Sigmoid colon (tissue), 7 donors: ENCODE measurements around the gene NHS. TPM values are rescaled to one million over a fixed set of nuclear protein-coding genes. Genes with fewer than 3 reads are reported as not detected.

ENCODE experiments used
- DNase-seq: peaks from one replicate; pipeline ENCODE4 v3.0.0-alpha.2; 2019
- H3K27ac ChIP-seq, 4 donors: fragments of 200-600 bp; sonication (generic); one replicate each; pipeline ENCODE4 v1.5.1; 2016 to 2019; ENCODE audit warnings: mild to moderate bottlenecking in 1 of 4
- H3K27me3 ChIP-seq, 3 donors: fragments of 200-600 bp; sonication (generic); one replicate each; pipeline ENCODE4 v1.5.1; 2019; ENCODE audit warnings: mild to moderate bottlenecking in 1 of 3
- H3K36me3 ChIP-seq, 4 donors: fragments of 200-600 bp; sonication (generic); one replicate each; pipeline ENCODE4 v1.5.1; 2016 to 2019
- H3K4me1 ChIP-seq, 4 donors: fragments of 200-600 bp; sonication (generic); one replicate each; pipeline ENCODE4 v1.5.1; 2017 to 2019
- H3K4me3 ChIP-seq, 4 donors: fragments of 200-600 bp; sonication (generic); one replicate each; pipeline ENCODE4 v1.5.1; 2017 to 2019; ENCODE audit warnings: mild to moderate bottlenecking in 2 of 4, moderate library complexity in 1 of 4
- H3K9me3 ChIP-seq, 4 donors: fragments of 200-600 bp in 3 of 4; sonication (generic) in 3 of 4; one replicate each; pipeline versions ENCODE4 v1.5.1 to v1.6.1; 2013 to 2019
- CTCF ChIP-seq, 4 experiments: fragments of 450-650 bp in 3 of 4; fragments of 200-600 bp in 1 of 4; IDR thresholded peaks; one replicate each; pipeline ENCODE4 v1.5.1; 2016 to 2019; ENCODE audit warnings: antibody characterized with exemption in 4 of 4, mild to moderate bottlenecking in 3 of 4, moderate library complexity in 2 of 4
- EP300 ChIP-seq, 4 donors: sonication (generic); formaldehyde crosslinking; IDR thresholded peaks; one replicate each; pipeline ENCODE4 v1.6.1; 2017; ENCODE audit warnings: antibody characterized with exemption in 4 of 4
- POLR2A ChIP-seq, 2 donors: fragments of 450-650 bp; IDR thresholded peaks; one replicate each; pipeline ENCODE4 v1.6.1; 2016; ENCODE audit warnings: antibody characterized with exemption in 2 of 2, mild to moderate bottlenecking in 2 of 2, moderate library complexity in 2 of 2
- POLR2AphosphoS5 ChIP-seq, 4 donors: sonication (generic); formaldehyde crosslinking; IDR thresholded peaks; one replicate each; pipeline ENCODE4 v1.6.1; 2017; ENCODE audit warnings: antibody characterized with exemption in 4 of 4
- WGBS, 2 donors: extraction: QIAGEN DNeasy Blood & Tissue Kit; methylation state at CpG; one replicate each; pipeline ENCODE4 v1.1.7; 2013; 5-methylcytosine and 5-hydroxymethylcytosine counted together
- intact Hi-C: fragments of 100-400 bp; cut with DNase I; formaldehyde crosslinking; loops from one replicate; pipeline ENCODE4 v1.15.1; 2023
- polyA plus RNA-seq, 3 donors: library from polyadenylated mRNA; stranded (reverse); fragments of 200-250 nt; gene quantifications; one replicate each; pipeline ENCODE4 v1.2.3, GENCODE V29; 2013
- small RNA-seq, 3 donors: library from RNA; depleted of rRNA; stranded (forward); fragments of <200 nt; gene quantifications; one replicate each; pipeline ENCODE3, GENCODE V24; 2016
- total RNA-seq, 4 donors: library from RNA; depleted of rRNA; stranded (reverse); fragments of >200 nt; gene quantifications; one replicate each; pipeline ENCODE4 v1.1.0, GENCODE V29; 2016
- donor health status: healthy with polysubstance abuse.
- donor health status: Bipolar disorder and iron deficiency.
- donor health status: healthy.

NHS gene
- total and polyA plus RNA-seq, 7 donors, result under 0.01 to 22.7 (median 9.3) TPM

GRCh38 chrX:17774053-17774452, 399.1 kb downstream of the NHS start:
- no peak overlapping the region for H3K27ac ChIP-seq
- no peaks in the 10 kb centered on the region for H3K36me3 ChIP-seq
- H3K9me3 ChIP-seq, result no peaks in the 10 kb centered on the region
- DNase-seq, result no peak
- H3K4me1 ChIP-seq, result no peaks in the 10 kb centered on the region
- H3K4me3 ChIP-seq, result no peak overlapping the region
- no peak for TF ChIP-seq POLR2AphosphoS5 (IDR thresholded peaks at IDR 0.05)
- no peak for TF ChIP-seq POLR2A (IDR thresholded peaks at IDR 0.05)
- TF ChIP-seq EP300 (IDR thresholded peaks at IDR 0.05), result no peak
- no peak for TF ChIP-seq CTCF (IDR thresholded peaks at IDR 0.05)
- WGBS, 2 donors, result 94 to 98% methylated on average over 1 of the region's 1 CpG
- intact Hi-C loops, result no loop called here
- H3K27me3 ChIP-seq, result no peaks in the 10 kb centered on the region

GRCh38 chrX:17778997-17779396, 404.0 kb downstream of the NHS start:
- Histone ChIP-seq H3K27ac (no peak overlapping the region), H3K4me1 (no peaks in the 10 kb centered on the region), H3K9me3 (no peaks in the 10 kb centered on the region), H3K27me3 (no peaks in the 10 kb centered on the region), H3K36me3 (no peaks in the 10 kb centered on the region), H3K4me3 (no peak overlapping the region)
- TF ChIP-seq CTCF (IDR thresholded peaks at IDR 0.05) (no peak), POLR2AphosphoS5 (IDR thresholded peaks at IDR 0.05) (no peak), POLR2A (IDR thresholded peaks at IDR 0.05) (no peak), EP300 (IDR thresholded peaks at IDR 0.05) (no peak)
- DNase-seq, result no peak
- intact Hi-C loops, result no loop called here
- 45 to 79% methylated on average over 2 of the region's 2 CpGs for WGBS, 2 donors

GRCh38 chrX:17779434-17779833, 404.4 kb downstream of the NHS start:
- WGBS, 2 donors, result 87 to 92% methylated on average over 4 of the region's 4 CpGs
- Histone ChIP-seq H3K36me3 (no peaks in the 10 kb centered on the region), H3K9me3 (no peaks in the 10 kb centered on the region), H3K27ac (no peak overlapping the region), H3K4me3 (no peak overlapping the region), H3K27me3 (no peaks in the 10 kb centered on the region), H3K4me1 (no peaks in the 10 kb centered on the region)
- no peak for DNase-seq
- intact Hi-C loops, result no loop called here
- TF ChIP-seq POLR2AphosphoS5 (IDR thresholded peaks at IDR 0.05), result no peak
- no peak for TF ChIP-seq EP300 (IDR thresholded peaks at IDR 0.05)
- TF ChIP-seq CTCF (IDR thresholded peaks at IDR 0.05), result no peak
- no peak for TF ChIP-seq POLR2A (IDR thresholded peaks at IDR 0.05)

Small RNA genes within 50 kb of the gene (small RNA-seq; reads per million reads assigned to genes)
- gene MIR4768, result 0 to 0.44 (median 0.06) reads per million in 3 donors
- 0 reads per million in 3 donors for gene RF01210
